GM12891 (cell line): ENCODE measurements around the gene PXDN.

Experiments
- POLR2A ChIP-seq: IDR thresholded peaks from 2 replicates; pipeline ENCODE4 v1.6.1; 2011; ENCODE audit warnings: low read depth, low read length, control low read depth
- POLR2AphosphoS5 ChIP-seq: IDR thresholded peaks from 2 replicates; pipeline ENCODE4 v1.6.1; 2011; ENCODE audit warnings: low read depth, low read length, control low read depth
- TAF1 ChIP-seq: IDR thresholded peaks from 2 replicates; pipeline ENCODE4 v1.6.1; 2011; ENCODE audit warnings: low read depth, low read length, control low read depth

DNA sequence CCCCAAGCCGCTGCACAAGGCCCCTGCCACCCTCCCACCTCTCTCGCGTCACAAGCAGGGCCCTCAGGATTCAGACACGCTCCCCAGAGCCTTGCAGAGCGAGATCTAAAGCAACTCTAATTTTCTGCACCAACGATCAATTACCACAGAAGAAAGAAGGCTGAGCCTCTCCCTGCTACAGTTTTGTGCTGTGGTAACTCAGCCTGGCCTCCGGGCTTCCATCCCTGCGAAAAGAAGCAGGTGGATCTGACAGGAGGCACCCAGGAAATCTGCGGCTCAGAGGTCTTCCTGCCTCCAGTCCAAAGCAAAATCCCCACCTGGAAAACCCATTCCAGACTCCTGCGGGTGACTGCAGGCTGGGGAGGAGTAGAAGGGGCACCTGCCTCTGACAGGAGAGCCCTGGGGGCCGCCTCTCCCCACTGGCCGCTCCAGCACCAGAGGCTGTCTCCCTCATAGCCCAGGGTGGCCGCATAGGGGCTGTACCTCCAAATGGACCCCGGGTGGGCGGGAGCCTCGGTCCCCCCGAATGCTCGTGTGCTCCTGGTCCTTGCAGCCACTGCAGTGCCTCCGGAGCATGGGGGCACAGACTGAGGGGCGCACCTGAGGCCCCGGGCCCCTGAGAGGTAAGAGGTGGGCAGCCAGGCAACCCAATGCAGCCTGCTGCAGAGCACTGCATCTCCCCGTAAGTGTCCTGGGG lies 31.0 kb downstream of the PXDN start:
- TF ChIP-seq POLR2A (no peak), POLR2AphosphoS5 (no peak), TAF1 (no peak)
